Body of pancreas (tissue), 4 donors: ENCODE results near the gene YIPF7. TPM values are rescaled to one million over a fixed set of nuclear protein-coding genes. Genes with fewer than 3 reads are reported as not detected.

Source experiments
- ATAC-seq: fragments of 150-250 bp; one replicate; pipeline ENCODE4 v1.9.1; 2016
- DNase-seq, 4 donors: peaks; one replicate each; pipeline ENCODE4 v3.0.0-alpha.2; 2019
- H3K27ac ChIP-seq, 4 donors: fragments of 200-600 bp; sonication (generic); 1 replicate in 3 of 4; 2 replicates in 1 of 4; pipeline versions ENCODE4 v1.5.1 to v1.6.1; 2016 to 2019; ENCODE audit warnings: mild to moderate bottlenecking in 1 of 4, mixed read lengths in 1 of 4, moderate library complexity in 1 of 4
- H3K27me3 ChIP-seq, 2 donors: fragments of 200-600 bp; sonication (generic); one replicate each; pipeline ENCODE4 v1.6.0; 2016; ENCODE audit warnings: mild to moderate bottlenecking in 1 of 2
- H3K36me3 ChIP-seq, 2 donors: fragments of 200-600 bp; sonication (generic); replicated peaks in 1 of 2; 2 replicates each; pipeline ENCODE4 v1.5.1; 2016; ENCODE audit warnings: low read depth in 2 of 2; ENCODE audit not compliant: insufficient read depth in 1 of 2
- H3K4me1 ChIP-seq: fragments of 200-600 bp; sonication (generic); one replicate; pipeline ENCODE4 v1.6.0; 2016
- H3K4me3 ChIP-seq, 2 donors: fragments of 200-600 bp; sonication (generic); 1 replicate in 1 of 2; 2 replicates in 1 of 2; pipeline ENCODE4 v1.5.1; 2016 to 2019
- H3K9me3 ChIP-seq, 3 donors: fragments of 200-600 bp; sonication (generic); 1 replicate in 2 of 3; 2 replicates in 1 of 3; pipeline ENCODE4 v1.5.1; 2016
- POLR2A ChIP-seq, 3 donors: fragments of 450-650 bp; IDR thresholded peaks; one replicate each; pipeline ENCODE4 v1.6.1; 2016; ENCODE audit warnings: antibody characterized with exemption in 3 of 3, mild to moderate bottlenecking in 2 of 3
- WGBS, 2 donors: methylation state at CpG; one replicate each; pipeline ENCODE4 v1.1.5; 2017; 5-methylcytosine and 5-hydroxymethylcytosine counted together
- intact Hi-C: fragments of 100-400 bp; cut with DNase I; formaldehyde crosslinking; loops from one replicate; pipeline ENCODE4 v1.15.1; 2023
- total RNA-seq, 2 donors: library from RNA; depleted of rRNA; stranded (reverse); fragments of >200 nt; gene quantifications; one replicate each; pipeline ENCODE4 v1.1.0, GENCODE V29; 2016
- TF ChIP-seq, protein P1 (sequence below), 7 experiments: fragments of 450-650 bp in 4 of 7; fragments of 200-600 bp in 3 of 7; sonication (generic) in 3 of 7; IDR thresholded peaks; one replicate each; pipeline ENCODE4 v1.5.1; 2016 to 2019; ENCODE audit warnings: antibody characterized with exemption in 7 of 7

The YIPF7 gene
- not detected for total RNA-seq

DNA sequence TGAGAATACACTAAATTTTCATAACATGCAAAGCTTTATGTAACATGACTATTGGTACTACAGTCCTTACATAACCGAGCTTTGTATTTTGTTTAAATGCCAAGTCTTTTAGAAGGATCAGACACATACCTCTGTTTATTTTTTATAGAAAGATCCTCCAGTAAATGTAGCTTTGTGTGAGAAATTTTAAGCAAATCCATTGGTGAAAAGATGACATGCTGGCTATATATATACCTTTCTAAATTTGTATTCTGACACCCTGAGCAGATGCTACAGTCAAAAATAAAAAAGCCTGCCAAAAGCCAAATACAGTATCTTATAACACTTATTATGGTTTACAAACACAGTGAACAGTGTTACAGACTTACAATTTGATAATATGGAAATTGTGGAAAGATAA, at the start of gene YIPF7:
YIPF7 (minus strand) TSS at position 201 of the 400 bp plus-strand sequence. CDS start 1,525 bp downstream, outside the sequence.
- Histone ChIP-seq H3K27me3 (no peaks in the 10 kb centered on the region), H3K9me3 (no peaks in the 10 kb centered on the region), H3K4me3 (no peak within 1 kb of the TSS), H3K27ac (no peak within 1 kb of the TSS), H3K4me1 (no peaks in the 10 kb centered on the region), H3K36me3 (no peaks in the 10 kb centered on the region)
- no peak for ATAC-seq
- intact Hi-C loops: no loop called here
- DNase-seq: no peak
- TF ChIP-seq, protein P1, sequence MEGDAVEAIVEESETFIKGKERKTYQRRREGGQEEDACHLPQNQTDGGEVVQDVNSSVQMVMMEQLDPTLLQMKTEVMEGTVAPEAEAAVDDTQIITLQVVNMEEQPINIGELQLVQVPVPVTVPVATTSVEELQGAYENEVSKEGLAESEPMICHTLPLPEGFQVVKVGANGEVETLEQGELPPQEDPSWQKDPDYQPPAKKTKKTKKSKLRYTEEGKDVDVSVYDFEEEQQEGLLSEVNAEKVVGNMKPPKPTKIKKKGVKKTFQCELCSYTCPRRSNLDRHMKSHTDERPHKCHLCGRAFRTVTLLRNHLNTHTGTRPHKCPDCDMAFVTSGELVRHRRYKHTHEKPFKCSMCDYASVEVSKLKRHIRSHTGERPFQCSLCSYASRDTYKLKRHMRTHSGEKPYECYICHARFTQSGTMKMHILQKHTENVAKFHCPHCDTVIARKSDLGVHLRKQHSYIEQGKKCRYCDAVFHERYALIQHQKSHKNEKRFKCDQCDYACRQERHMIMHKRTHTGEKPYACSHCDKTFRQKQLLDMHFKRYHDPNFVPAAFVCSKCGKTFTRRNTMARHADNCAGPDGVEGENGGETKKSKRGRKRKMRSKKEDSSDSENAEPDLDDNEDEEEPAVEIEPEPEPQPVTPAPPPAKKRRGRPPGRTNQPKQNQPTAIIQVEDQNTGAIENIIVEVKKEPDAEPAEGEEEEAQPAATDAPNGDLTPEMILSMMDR (IDR thresholded peaks at IDR 0.05): no peak
- no peak for TF ChIP-seq POLR2A (IDR thresholded peaks at IDR 0.05)
- 63 to 65% methylated on average over 1 of the region's 1 CpG for WGBS, 2 donors

DNA sequence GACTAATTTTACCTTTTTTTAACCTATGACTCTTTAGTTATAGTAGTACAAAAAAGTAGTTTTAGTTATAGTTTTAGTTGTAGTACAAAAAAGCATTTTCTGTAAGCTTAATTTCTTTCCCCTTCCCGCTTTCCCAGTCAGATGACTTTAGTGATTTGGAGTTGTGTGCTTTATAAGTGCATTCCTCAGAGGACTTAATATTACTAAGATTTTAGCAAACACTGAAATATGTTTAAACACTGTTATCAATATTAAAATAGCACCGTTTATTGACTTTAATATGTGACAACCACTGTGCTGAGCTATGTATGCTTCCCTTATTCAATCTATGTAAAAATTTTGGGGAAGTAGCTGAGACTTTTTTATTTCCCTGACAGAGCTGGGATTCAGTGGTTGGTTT, 49.6 kb upstream of the YIPF7 start:
- TF ChIP-seq, protein P1 (IDR thresholded peaks at IDR 0.05): no peak
- no peak for TF ChIP-seq POLR2A (IDR thresholded peaks at IDR 0.05)
- no peak for DNase-seq
- intact Hi-C loops: no loop called here
- no peak overlapping the region for H3K4me3 ChIP-seq
- peaks cover 10% of the 10 kb centered on the region for H3K4me1 ChIP-seq
- ATAC-seq: no peak
- H3K9me3 ChIP-seq: no peaks in the 10 kb centered on the region
- 46 to 55% methylated on average over 2 of the region's 2 CpGs for WGBS, 2 donors
- peaks cover 0 to 13% of the 10 kb centered on the region in 2 donors for H3K36me3 ChIP-seq
- H3K27ac ChIP-seq: no peak overlapping the region
- H3K27me3 ChIP-seq: no peaks in the 10 kb centered on the region

DNA sequence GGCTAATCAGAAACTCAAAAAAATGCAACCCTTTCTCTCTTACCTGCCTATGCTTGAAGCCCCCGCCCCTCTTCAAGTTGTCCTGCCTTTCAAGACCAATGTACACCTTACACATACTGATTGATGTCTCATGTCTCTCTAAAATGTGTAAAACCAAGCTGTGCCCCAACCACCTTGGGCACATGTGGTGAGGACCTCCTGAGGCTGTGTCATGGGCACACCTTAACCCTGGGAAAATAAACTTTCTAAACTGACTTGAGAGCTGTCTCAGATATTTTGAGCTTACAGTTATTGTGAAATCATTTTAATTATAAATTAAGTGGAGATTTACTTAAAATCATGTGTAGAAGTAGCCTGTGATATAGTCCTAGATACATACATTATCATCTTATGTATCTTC, 49.0 kb upstream of the YIPF7 start:
- ATAC-seq (no peak), DNase-seq (no peak)
- intact Hi-C loops: no loop called here
- Histone ChIP-seq H3K36me3 (peaks cover 0 to 13% of the 10 kb centered on the region in 2 donors), H3K9me3 (no peaks in the 10 kb centered on the region), H3K27me3 (no peaks in the 10 kb centered on the region), H3K4me3 (no peak overlapping the region), H3K4me1 (peaks cover 10% of the 10 kb centered on the region), H3K27ac (no peak overlapping the region)
- WGBS, 2 donors: 96 to 97% methylated on average over 1 of the region's 1 CpG
- TF ChIP-seq, protein P1 (IDR thresholded peaks at IDR 0.05): no peak
- no peak for TF ChIP-seq POLR2A (IDR thresholded peaks at IDR 0.05)

DNA sequence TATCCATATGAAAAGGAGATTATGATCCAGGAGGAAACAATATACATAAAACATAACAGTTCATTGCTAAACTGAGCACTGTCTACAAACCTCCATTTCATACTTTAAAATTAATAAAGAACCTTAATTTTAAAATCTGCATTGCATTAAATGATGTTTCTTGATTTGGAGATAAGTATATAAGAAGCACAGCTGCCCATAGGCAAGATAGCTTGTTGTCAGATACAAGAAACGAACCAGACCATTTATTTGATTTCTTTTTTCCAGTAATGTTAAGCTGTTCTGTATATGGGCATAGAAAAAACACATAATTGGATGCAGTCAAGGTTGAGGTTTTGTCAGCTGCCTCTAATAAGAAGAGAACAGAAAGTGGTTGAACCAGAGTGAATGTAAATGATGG, 33.2 kb upstream of the YIPF7 start:
- 86 to 94% methylated on average over 1 of the region's 1 CpG for WGBS, 2 donors
- TF ChIP-seq POLR2A (IDR thresholded peaks at IDR 0.05): no peak
- TF ChIP-seq, protein P1 (IDR thresholded peaks at IDR 0.05): no peak
- H3K36me3 ChIP-seq: peaks cover 10 to 24% of the 10 kb centered on the region in 2 donors
- ATAC-seq (no peak), DNase-seq (no peak)
- no peaks in the 10 kb centered on the region for H3K9me3 ChIP-seq
- intact Hi-C loops: no loop called here
- H3K27me3 ChIP-seq: no peaks in the 10 kb centered on the region
- H3K27ac ChIP-seq: no peak overlapping the region
- H3K4me1 ChIP-seq: peaks cover 18% of the 10 kb centered on the region
- H3K4me3 ChIP-seq: no peak overlapping the region

DNA sequence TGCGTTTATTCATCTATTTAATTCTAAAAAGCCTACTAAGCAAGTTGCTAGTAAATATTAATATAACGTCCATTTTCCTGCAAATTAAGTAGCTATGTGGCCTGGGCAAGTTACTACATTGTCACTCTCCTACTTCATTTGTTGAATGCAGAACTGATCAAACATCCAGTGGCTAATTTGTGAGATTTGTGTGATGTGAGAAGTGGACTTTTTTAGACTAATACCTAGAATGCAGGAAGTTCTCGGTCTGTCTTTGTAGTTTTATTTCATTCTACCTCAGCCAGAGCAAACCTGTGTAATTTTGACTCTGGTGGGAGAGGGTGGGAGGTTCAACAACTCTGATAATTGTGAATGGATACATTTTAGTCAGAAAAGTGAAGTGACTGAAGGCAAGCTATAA, 27.6 kb upstream of the YIPF7 start:
- ATAC-seq: no peak

More for the DNA sequence above, 27.6 kb upstream of the YIPF7 start:
- WGBS, 2 donors: 3 to 4% methylated on average over 3 of the region's 3 CpGs
- no peak for TF ChIP-seq POLR2A (IDR thresholded peaks at IDR 0.05)
- TF ChIP-seq, protein P1 (IDR thresholded peaks at IDR 0.05): no peak
- peaks cover 0 to 1% of the 10 kb centered on the region in 2 donors for H3K36me3 ChIP-seq
- H3K4me1 ChIP-seq: peaks cover 32% of the 10 kb centered on the region
- peak overlapping the region in 3 of 4 donors; percentile 89 to 95 (median 93) for H3K27ac ChIP-seq
- no peaks in the 10 kb centered on the region for H3K27me3 ChIP-seq
- peak overlapping the region; percentile 61 to 75 for H3K4me3 ChIP-seq
- DNase-seq: no peak
- H3K9me3 ChIP-seq: no peaks in the 10 kb centered on the region
- intact Hi-C loops: no loop called here
